UCSD-AML1 (cell line): ENCODE measurements around the gene ESR1.

Experiments used
- DNase-seq: peaks from one replicate; lab custom pipeline; 2025; ENCODE audit not compliant: unreplicated experiment; lab: John Stamatoyannopoulos, UW

ESR1 gene

GRCh38 chr6:152089992-152090391 lies 282.5 kb downstream of the ESR1 start:
- DNase-seq, result no peak

GRCh38 chr6:152091201-152091600 lies 283.7 kb downstream of the ESR1 start:
- DNase-seq, result no peak

GRCh38 chr6:152091851-152092341 lies 284.4 kb downstream of the ESR1 start:
- no peak for DNase-seq

GRCh38 chr6:152093711-152094110 lies 286.2 kb downstream of the ESR1 start:
- DNase-seq, result no peak

- DNase-seq, result no peak
Measured at GRCh38 chr6:152094276-152094675, 286.8 kb downstream of the ESR1 start.

- DNase-seq, result peak; percentile 55
Measured at GRCh38 chr6:152094992-152095592, 287.6 kb downstream of the ESR1 start.

GRCh38 chr6:152096863-152097496 lies 289.5 kb downstream of the ESR1 start:
- no peak for DNase-seq

- DNase-seq, result no peak
Measured at GRCh38 chr6:152098683-152099082, 291.2 kb downstream of the ESR1 start.

GRCh38 chr6:152099446-152100182 lies 292.1 kb downstream of the ESR1 start:
- DNase-seq, result no peak

GRCh38 chr6:152100183-152100618 lies 292.7 kb downstream of the ESR1 start:
- DNase-seq, result peak; percentile 62

GRCh38 chr6:152107973-152108372 lies 300.5 kb downstream of the ESR1 start:
- DNase-seq, result no peak

- peak; percentile 53 for DNase-seq
Measured at GRCh38 chr6:152110886-152111820, 303.7 kb downstream of the ESR1 start.

GRCh38 chr6:152112491-152113261 lies 305.2 kb downstream of the ESR1 start:
- DNase-seq, result no peak

GRCh38 chr6:152117156-152118133 lies 310.0 kb downstream of the ESR1 start:
- DNase-seq, result no peak

- DNase-seq, result no peak
Measured at GRCh38 chr6:152118224-152118623, 310.7 kb downstream of the ESR1 start.

GRCh38 chr6:152118678-152119077 lies 311.2 kb downstream of the ESR1 start:
- no peak for DNase-seq

- DNase-seq, result no peak
Measured at GRCh38 chr6:152119831-152120230, 312.3 kb downstream of the ESR1 start.

GRCh38 chr6:152121910-152122309 lies 314.4 kb downstream of the ESR1 start:
- no peak for DNase-seq

GRCh38 chr6:152122434-152122833 lies 315.0 kb downstream of the ESR1 start:
- DNase-seq, result no peak
